SU-DHL-6 (cell line): ENCODE measurements around the gene PRKAR2B.

Experiments used
- H2AFZ ChIP-seq: fragments of 200-600 bp; sonication (generic); 2 replicates; pipeline ENCODE4 v1.6.1; 2014; ENCODE audit warnings: low read depth, mild to moderate bottlenecking, moderate library complexity, mixed read lengths, antibody characterized with exemption, low read length; ENCODE audit not compliant: severe bottlenecking
- H3F3A ChIP-seq: fragments of 200-600 bp; shearing (Covaris generic); 2 replicates; pipeline ENCODE4 v1.6.0; 2016; ENCODE audit warnings: antibody characterized with exemption, mild to moderate bottlenecking; ENCODE audit not compliant: insufficient read depth
- H3K27ac ChIP-seq: fragments of 200-600 bp; sonication (generic); 2 replicates; pipeline ENCODE4 v1.5.1; 2016; ENCODE audit warnings: low read depth, mild to moderate bottlenecking, low read length, moderate library complexity, mixed read lengths
- H3K27me3 ChIP-seq: fragments of 200-600 bp; sonication (generic), shearing (Covaris generic); 2 replicates; pipeline ENCODE4 v1.6.0; 2014; ENCODE audit warnings: mild to moderate bottlenecking, low read length
- H3K36me3 ChIP-seq: fragments of 200-600 bp; sonication (generic); 2 replicates; pipeline ENCODE4 v1.6.1; 2014; ENCODE audit warnings: mild to moderate bottlenecking, low read length, mixed read lengths
- H3K4me2 ChIP-seq: fragments of 300-600, 200-600 bp; shearing (Covaris generic), sonication (generic); 2 replicates; pipeline ENCODE4 v1.6.0; 2014; ENCODE audit warnings: low read length, low read depth, mild to moderate bottlenecking; ENCODE audit not compliant: poor library complexity, severe bottlenecking
- H3K4me3 ChIP-seq: fragments of 200-600 bp; sonication (generic); 2 replicates; pipeline ENCODE4 v1.5.1; 2014; ENCODE audit warnings: antibody characterized with exemption, low read length, mild to moderate bottlenecking, mixed read lengths; ENCODE audit not compliant: insufficient read depth, poor library complexity, severe bottlenecking
- H3K79me2 ChIP-seq: fragments of 200-600 bp; sonication (generic); 2 replicates; pipeline ENCODE4 v1.6.1; 2014; ENCODE audit warnings: mild to moderate bottlenecking, low read length, moderate library complexity; ENCODE audit not compliant: insufficient read depth
- H3K9ac ChIP-seq: fragments of 200-600 bp; sonication (generic); 2 replicates; pipeline ENCODE4 v1.7.0; 2014; ENCODE audit warnings: mild to moderate bottlenecking, low read length
- H3K9me2 ChIP-seq: fragments of 200-600 bp; sonication (generic); replicated peaks from 2 replicates; pipeline ENCODE4 v1.6.1; 2014; ENCODE audit warnings: low read length; ENCODE audit not compliant: insufficient read depth
- H3K9me3 ChIP-seq: fragments of 200-600 bp; sonication (generic); 2 replicates; pipeline ENCODE4 v1.6.1; 2014; ENCODE audit warnings: low read length, mixed read lengths; ENCODE audit not compliant: insufficient read depth
- H4K20me1 ChIP-seq: fragments of 200-600 bp; sonication (generic); 2 replicates; pipeline ENCODE4 v1.6.1; 2014; ENCODE audit warnings: low read depth, mild to moderate bottlenecking, antibody characterized with exemption, low read length, moderate library complexity, mixed read lengths
- CTCF ChIP-seq: fragments of 200-600 bp; sonication (generic); IDR thresholded peaks from one replicate; pipeline ENCODE4 v1.5.1; 2017; ENCODE audit warnings: antibody characterized with exemption, mild to moderate bottlenecking, low read length, moderate library complexity; ENCODE audit not compliant: insufficient read depth, poor library complexity, severe bottlenecking
- EZH2phosphoT487 ChIP-seq: fragments of 200-600 bp; sonication (generic), shearing (Covaris generic); conservative IDR thresholded peaks from 2 replicates; pipeline ENCODE4 v1.6.1; 2018; ENCODE audit warnings: mild to moderate bottlenecking, antibody characterized with exemption, low read length, moderate library complexity, mixed read lengths

Gene PRKAR2B

GRCh38 chr7:107190090-107190489 is 145.6 kb downstream of the PRKAR2B start:
- H3F3A ChIP-seq: no peaks in the 10 kb centered on the region
- H3K4me2 ChIP-seq: no peak overlapping the region
- H3K36me3 ChIP-seq: peaks cover 9% of the 10 kb centered on the region; the same call in 1 of the 2 replicates
- no peaks in the 10 kb centered on the region for H3K9me2 ChIP-seq
- H3K4me3 ChIP-seq: no peak overlapping the region
- no peaks in the 10 kb centered on the region for H3K27me3 ChIP-seq
- H2AFZ ChIP-seq: no peak overlapping the region
- no peaks in the 10 kb centered on the region for H3K9me3 ChIP-seq
- no peaks in the 10 kb centered on the region for H3K79me2 ChIP-seq
- no peaks in the 10 kb centered on the region for H4K20me1 ChIP-seq
- no peak for TF ChIP-seq CTCF
- TF ChIP-seq EZH2phosphoT487: no peak
- no peak overlapping the region for H3K27ac ChIP-seq
- no peak overlapping the region for H3K9ac ChIP-seq

GRCh38 chr7:107194052-107194451 is 149.5 kb downstream of the PRKAR2B start:
- no peaks in the 10 kb centered on the region for H3K27me3 ChIP-seq
- no peaks in the 10 kb centered on the region for H3K9me2 ChIP-seq
- TF ChIP-seq CTCF (no peak), EZH2phosphoT487 (no peak)
- H3K79me2 ChIP-seq: no peaks in the 10 kb centered on the region
- H3K4me3 ChIP-seq: no peak overlapping the region
- no peaks in the 10 kb centered on the region for H3K9me3 ChIP-seq
- H4K20me1 ChIP-seq: no peaks in the 10 kb centered on the region
- H3F3A ChIP-seq: no peaks in the 10 kb centered on the region
- H3K27ac ChIP-seq: no peak overlapping the region
- no peak overlapping the region for H3K4me2 ChIP-seq
- H2AFZ ChIP-seq: no peak overlapping the region
- peaks cover 7% of the 10 kb centered on the region; the same call in 1 of the 2 replicates for H3K36me3 ChIP-seq
- no peak overlapping the region for H3K9ac ChIP-seq

GRCh38 chr7:107196834-107197610 is 152.5 kb downstream of the PRKAR2B start:
- Histone ChIP-seq H3K27me3 (no peaks in the 10 kb centered on the region), H3K4me3 (no peak overlapping the region), H3F3A (no peaks in the 10 kb centered on the region), H3K79me2 (no peaks in the 10 kb centered on the region), H3K9ac (no peak overlapping the region), H2AFZ (no peak overlapping the region), H3K4me2 (no peak overlapping the region), H4K20me1 (no peaks in the 10 kb centered on the region), H3K9me3 (no peaks in the 10 kb centered on the region), H3K9me2 (no peaks in the 10 kb centered on the region), H3K36me3 (no peaks in the 10 kb centered on the region), H3K27ac (no peak overlapping the region)
- no peak for TF ChIP-seq CTCF
